ENCODE data around the gene RAD9B.
"Not testable (repeated sequence)": the region's sequence is repeated elsewhere in the genome, so short reads cannot be mapped to it uniquely, and the experiment has no call there.

The RAD9B gene

DNA sequence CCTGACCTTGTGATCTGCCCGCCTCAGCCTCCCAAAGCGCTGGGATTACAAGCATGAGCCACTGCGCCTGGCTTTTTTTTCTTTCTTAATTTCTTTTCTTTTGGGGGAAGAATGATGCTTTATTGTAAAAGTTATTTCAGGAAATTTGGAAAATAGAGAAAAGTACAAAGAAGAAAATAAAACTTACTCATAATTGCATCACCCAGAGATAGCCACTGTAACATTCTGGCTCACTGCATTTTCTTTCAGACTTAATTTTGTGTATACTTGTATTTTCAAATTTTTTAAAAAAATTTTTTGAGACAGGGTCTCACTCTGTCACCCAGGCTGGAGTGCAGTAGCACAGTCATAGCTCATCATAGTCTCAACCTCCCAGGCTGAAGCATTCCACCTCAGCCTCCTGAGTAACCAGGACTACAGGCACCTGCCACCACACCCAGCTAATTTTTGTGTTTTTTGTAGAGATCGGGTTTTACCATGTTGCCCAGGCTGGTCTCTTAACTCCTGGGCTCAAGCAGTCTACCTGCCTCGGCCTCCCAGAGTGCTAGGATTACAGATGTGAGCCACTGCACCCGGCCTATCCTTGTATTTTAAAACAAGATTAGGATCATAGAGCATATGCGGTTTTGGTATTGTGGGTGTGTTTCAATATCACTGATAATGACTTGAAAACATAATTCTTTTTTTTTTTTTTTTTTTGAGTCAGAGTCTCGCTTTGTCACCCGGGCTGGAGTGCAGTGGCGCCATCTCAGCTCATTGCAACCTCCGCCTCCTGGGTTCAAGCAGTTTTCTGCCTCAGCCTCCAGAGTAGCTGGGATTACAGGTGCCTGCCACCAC, 19.0 kb downstream of the RAD9B start:
- in situ Hi-C loops (cut with MboI; ENCODE audit: low sequenced_read_pairs), result not testable (repeated sequence)

DNA sequence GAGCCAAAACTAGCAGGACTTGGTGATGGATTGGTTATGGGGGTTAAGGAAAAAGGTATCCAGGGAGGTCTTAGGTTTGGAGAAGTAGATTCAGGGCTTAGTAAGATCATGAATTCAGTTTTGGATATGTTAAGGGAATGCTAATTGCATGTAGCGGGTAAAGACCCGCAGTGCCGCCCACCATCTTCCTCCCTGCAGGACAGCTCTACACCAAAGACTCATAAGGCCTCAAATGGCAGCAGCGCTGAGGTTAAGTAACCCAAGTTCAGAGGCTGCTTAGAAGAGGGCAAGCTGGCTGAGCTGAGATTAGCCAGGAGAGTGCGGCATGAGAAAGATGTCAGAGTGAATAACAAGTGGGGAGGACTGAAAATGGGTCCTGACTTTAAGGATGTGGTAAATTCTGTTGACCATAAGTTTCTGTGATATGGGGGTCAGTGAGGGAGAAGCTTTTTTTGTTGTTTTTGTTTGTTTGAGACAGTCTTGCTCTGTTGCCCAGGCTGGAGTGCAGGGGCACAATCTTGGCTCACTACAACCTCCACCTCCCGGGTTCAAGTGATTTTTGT, 26.2 kb downstream of the RAD9B start:
- in situ Hi-C loops (cut with MboI; ENCODE audit: low sequenced_read_pairs), result no loop called here

DNA sequence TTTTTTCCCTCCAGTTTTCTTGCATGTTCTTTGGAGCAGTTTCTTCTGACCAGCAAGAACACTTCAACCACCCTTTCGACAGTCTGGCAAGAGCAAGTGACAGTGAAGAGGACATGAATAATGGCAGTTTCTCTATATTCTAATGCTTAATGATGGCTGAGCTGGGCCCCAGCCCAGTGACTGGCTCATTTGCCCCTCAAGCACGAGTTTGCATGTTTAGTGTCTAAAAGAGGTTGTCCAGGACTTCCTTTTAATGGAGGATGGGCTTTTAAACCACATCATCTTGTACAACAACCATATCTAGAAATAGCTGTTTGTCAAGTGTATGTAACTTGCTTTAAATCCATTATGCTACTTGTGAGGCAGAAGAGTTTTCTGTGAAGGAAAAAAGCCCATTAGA, 28.4 kb downstream of the RAD9B start:
- in situ Hi-C loops (cut with MboI; ENCODE audit: low sequenced_read_pairs), result no loop called here

DNA sequence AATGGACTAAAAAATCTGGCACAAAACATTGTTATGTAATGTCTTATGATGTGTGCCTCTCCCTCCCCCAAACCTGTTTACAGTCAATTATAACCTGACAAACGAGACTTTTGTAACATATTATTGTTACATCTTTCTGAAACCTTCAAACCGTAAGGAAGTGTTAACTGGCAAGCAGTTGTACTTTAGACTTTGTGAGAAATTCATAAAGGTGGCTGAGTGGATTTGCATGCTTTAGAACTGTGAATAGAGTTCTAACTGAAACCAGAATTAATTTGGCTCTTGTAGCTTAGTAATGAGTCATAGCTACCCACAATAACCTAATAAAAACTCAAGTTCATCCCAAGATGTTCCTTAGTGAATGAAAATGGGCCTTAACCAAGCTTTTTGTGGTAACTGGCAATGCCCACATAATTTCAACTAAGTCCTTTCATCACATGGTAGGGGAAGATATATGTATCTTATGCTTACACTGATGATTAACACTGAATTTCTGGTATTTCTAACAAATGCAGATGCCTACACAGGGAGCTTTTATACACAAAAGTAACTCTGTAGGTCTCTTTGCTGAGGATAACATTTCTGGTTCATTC, 29.7 kb downstream of the RAD9B start:
- in situ Hi-C loops (cut with MboI; ENCODE audit: low sequenced_read_pairs), result no loop called here

DNA sequence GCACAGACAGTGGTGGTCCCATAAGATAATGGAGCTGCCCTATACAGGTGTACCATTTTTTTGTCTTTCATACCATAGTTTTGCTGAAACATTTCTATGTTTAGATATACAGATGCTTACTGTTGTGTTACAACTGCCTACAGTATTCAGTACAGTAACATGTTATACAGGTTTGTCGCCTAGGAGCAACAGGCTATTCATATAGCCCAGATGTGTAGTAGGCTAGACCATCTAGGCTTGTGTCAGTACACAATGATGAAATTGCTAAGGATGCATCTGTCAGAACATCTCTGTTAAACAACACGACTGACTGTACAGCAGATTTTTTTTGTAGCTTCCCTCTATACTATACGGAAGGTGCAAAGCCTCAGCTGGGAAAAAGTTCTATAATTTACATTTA, 30.5 kb downstream of the RAD9B start:
- in situ Hi-C loops (cut with MboI; ENCODE audit: low sequenced_read_pairs), result no loop called here

DNA sequence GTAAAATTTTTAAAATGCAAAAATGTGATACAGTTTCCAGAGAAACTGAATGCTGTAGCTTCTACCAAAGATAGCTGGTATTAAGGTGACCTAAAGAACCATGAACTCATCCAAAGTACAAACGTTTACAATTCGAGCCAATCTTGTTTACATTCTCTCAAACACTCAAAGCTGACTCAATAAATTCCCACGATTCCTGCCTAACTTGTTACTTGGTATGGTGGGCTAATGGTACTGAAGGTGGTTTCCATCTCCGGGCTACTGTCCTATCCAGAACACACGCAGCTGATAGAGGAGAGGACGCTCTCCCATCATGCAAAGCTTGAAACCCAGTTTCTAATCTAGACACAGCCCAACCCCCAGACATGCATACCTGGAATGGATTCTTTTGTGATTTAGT, 31.5 kb downstream of the RAD9B start:
- in situ Hi-C loops (cut with MboI; ENCODE audit: low sequenced_read_pairs), result no loop called here

DNA sequence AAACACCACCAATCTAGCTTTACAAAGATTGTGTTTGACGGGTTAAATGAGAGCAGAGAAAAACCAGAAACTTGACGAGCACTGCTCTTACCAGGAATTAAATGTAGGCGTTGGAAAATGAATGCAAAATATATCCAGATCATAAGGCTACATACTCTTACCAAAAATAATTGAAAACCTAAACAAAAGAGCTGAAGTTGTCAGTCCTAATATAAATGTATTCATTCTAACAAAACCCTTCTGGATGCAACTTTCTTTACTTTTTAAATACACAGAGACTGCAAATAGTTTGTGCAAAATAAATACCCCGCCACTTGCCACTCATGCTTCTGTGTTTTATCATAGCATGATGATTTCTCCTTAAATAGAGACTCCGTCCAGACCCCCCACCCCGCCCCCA, 32.7 kb downstream of the RAD9B start:
- in situ Hi-C loops (cut with MboI; ENCODE audit: low sequenced_read_pairs), result no loop called here

DNA sequence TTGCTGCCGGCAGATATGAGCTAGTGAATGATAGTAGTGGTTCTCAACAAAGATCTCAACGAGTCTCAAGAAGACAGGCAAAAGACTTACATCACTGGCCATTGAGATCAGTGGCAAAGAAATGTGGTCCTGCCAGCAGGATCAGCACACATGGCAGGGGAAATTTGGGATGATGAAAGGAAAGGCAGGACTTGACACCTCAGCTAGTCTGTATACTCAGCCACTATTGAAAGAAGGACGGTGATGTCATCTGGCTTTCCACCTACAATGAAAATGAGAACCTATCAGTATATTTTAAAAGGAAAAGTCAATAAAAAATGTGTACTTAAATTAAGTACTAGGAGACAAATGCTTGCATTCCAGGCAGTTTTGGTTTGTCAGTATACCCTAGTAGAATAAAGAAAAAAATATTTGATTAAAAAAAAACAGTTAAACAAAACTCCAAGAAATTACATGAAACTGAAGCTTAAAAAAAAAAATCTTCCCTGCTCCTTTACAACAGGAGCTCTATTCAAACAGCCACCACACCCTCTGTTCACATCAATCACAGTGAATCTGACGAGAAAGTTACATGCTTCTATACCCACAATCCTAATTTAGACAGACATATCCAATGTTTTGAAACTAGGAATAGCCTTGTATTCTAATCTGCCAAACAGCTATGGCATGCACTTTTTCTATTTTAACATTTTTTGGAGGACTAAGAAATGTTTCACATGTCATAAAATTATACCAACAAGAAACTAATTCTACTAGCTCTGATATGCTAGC, 34.9 kb downstream of the RAD9B start:
- in situ Hi-C loops (cut with MboI; ENCODE audit: low sequenced_read_pairs), result no loop called here

DNA sequence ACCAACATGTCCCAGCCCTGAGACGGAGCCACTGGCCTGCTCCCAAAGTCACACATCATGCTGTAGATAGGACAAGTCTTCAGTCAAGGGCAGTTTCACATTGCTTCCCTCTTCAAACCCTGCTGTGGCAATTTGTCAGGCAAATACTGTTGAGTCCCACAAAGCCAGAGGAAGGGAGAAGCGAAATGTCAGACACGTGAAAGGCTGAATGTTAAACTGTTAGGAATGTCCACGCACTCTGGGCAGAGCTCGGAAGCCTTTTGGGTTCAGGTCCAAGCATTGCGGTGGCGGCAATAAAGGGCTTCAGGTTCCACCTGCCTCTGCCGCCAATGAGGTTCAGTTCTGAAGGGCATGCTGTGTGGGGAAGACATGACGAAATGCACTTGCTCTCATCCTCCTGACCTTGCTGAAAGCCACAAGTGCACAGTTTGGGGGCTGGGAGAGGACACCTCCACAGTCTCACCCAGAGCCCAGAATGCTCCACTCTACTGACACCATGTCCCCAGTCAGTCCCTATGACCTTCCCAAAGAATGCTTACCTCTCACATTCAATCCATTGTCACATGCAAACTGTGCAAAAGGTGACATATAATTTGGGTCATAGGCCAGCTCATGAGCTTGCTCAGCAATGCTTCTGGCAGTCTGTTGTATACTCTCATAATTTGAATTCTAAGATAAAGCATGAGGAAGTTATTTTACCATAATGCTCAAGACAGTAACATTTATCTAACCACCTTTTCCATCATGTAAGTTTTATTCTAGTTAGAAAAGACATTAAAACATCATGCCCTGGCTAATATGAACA, 35.7 kb downstream of the RAD9B start:
- in situ Hi-C loops (cut with MboI; ENCODE audit: low sequenced_read_pairs), result no loop called here

DNA sequence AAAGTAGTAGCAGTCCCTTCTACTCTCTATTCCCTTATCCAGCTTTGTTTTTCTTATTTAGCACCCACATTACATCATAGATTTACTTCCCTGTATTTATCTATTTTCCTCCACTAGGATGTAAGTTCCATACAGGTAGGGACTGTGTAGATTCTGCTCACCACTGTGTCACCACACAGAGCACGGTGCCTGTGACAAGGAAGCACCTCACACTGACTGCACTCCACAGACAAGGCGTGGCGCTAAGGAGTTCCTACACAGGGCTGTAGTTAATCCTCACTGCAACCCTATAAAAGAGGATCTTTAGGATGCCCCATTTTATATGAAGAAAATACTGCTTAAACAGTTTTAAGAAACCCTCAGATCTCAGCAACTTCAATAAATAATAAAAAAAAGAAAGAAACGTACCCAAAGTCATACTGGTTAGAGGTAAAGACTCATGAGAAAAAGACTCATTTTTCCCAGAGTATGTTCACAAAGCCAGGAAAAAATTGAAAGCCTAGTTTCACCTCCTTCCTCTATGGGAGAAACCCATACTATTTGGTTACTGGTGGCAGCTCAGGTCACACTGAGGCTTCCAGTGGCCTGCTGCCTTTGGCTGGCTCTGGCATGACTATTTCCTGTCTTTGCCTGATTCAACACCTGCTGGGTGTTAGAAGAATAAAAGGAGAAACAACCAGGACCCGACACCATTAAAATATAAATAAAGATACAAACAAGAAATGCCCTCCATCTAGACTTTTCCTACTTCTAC, 36.9 kb downstream of the RAD9B start:
- in situ Hi-C loops (cut with MboI; ENCODE audit: low sequenced_read_pairs), result no loop called here

DNA sequence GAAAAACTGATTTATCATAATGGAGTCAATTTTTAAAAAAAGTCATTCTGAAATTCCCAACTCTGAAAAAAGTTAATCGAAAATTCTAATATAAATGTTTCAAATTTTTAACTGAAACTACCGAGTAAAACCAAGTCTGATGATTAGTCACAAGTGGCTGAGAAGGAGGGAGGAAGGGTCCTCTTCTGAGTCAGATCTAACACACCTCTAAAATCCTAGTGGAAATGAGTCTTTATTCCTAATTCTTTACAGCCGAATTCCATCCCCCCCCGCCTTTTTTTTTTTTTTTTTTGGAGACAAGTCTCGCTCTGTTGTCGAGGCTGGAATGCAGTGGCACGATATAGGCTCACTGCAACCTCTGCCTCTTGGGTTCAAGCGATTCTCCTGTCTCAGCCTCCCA, 37.9 kb downstream of the RAD9B start:
- in situ Hi-C loops (cut with MboI; ENCODE audit: low sequenced_read_pairs), result no loop called here

DNA sequence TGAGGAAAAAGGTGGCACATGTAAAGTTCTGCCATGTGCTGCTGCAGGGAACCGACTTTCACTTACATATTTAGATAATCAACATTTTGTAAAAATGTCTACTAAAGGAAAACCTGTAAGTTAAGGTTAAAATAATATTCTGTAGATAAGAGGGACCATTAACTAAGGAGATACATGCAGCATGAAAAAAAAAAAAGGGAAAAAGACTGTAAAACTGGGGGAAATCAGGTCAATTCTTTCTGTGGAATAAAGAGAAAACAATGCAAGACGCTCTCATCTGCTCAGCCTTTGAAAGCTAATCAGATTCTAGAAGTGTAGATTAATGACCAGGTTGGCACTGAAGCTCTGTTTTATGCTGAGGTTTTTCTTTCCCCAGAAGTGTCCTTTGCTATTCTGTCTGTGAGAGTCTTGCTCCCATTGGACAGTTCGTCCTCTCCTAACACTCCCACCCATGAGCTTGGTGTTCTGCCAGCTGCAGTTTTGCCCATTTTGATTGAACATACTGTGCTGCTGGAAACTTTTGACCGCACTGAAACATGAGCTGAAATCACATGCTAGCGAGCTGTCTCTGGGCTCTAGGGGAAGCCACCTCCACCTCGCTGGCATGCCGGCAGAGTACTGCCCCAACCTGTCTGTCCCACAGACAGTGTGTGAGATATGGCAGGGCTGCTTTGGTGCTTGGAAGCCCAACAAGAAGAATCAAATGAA, 41.3 kb downstream of the RAD9B start:
- in situ Hi-C loops (cut with MboI; ENCODE audit: low sequenced_read_pairs), result no loop called here

DNA sequence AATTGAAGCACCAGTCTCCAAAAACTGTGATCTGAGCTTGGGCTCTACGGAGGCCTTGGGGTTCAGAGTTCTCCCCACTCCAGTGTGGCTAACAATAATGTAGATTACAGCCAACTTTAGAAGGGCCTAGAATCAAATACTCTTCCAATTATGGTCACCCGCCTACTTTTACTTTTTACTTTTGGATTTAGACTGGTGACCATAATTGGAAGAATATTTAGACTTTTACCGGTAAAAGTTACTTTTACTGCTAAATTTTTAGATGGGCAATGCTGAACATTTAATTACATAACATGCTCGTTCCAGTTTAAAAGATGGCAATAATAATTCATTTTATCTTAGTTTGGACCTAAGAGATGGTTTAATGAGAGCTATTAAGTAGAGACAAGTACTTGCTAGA, 41.8 kb downstream of the RAD9B start:
- in situ Hi-C loops (cut with MboI; ENCODE audit: low sequenced_read_pairs), result no loop called here

DNA sequence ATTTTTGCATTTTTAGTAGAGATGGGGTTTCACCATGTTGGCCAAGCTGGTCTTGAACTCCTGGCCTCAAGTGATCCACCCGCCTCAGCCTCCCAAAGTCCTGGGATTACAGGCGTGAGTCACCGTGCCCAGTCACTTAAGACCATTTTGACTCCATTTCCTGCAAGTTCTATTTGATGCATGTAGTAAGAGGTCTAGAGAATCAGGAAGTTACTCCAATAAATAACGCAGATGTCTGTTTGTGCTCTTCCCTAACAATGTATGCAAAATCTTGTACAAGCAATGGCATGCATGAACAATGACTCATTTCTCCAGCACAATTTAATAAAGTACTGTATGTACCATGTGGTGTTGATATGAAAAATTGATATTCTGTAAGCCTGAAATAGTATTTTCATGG, 43.1 kb downstream of the RAD9B start:
- in situ Hi-C loops (cut with MboI; ENCODE audit: low sequenced_read_pairs), result not testable (repeated sequence)

DNA sequence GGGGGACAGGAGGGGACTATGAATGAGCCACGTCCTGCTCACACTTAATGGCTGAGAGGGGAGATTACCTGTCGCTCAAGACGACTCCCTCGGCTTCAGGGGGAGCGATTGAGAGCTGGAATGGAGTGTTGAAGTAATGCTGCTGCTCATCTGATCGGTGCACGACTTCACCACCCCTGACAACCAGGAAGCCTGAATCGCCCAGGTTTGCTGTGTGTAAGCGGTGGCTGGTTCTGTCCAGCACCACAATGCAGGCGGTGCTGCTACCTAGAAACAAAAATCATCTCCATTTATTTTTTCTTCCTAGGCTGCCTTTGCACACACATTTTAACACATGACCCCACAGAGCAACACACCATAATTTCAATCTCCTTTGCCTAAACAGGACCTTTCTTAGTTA, 43.7 kb downstream of the RAD9B start:
- in situ Hi-C loops (cut with MboI; ENCODE audit: low sequenced_read_pairs), result no loop called here

DNA sequence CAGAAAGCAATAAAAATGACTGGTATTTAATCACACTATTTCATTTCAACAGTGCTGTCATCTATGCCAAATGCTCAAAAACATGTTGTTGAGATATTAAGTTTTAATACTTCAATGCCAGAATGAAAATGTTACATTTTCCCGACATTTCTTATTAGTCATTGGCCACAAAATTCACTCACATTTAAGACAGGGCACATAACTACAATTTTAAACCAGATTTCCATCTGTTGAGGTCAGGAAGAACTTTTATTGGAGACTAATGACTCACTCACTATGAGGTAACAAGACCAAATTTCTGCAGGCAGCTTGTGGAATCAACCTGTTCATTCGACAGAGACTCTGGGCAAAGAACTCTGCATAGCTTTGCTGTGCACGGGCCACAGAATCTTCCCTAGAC, 44.2 kb downstream of the RAD9B start:
- in situ Hi-C loops (cut with MboI; ENCODE audit: low sequenced_read_pairs), result no loop called here

DNA sequence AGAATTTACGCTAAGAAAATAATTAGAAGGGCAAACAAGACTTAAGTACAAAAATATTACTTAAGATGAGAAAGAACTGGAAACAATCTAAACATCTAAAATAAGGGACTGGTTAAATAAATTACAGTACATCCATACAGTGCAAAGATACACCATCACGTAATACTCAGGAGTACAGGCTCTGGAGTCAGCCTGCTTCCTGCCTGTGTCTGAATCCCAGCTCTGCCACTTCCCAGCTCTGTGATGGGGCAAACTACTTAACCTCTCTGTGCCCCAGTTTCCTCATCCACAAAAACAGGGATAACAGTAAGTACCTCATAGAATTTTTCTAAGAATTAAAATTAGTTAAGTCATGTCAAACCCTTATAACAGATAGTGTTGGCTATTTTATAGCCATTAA, 45.0 kb downstream of the RAD9B start:
- in situ Hi-C loops (cut with MboI; ENCODE audit: low sequenced_read_pairs), result no loop called here

DNA sequence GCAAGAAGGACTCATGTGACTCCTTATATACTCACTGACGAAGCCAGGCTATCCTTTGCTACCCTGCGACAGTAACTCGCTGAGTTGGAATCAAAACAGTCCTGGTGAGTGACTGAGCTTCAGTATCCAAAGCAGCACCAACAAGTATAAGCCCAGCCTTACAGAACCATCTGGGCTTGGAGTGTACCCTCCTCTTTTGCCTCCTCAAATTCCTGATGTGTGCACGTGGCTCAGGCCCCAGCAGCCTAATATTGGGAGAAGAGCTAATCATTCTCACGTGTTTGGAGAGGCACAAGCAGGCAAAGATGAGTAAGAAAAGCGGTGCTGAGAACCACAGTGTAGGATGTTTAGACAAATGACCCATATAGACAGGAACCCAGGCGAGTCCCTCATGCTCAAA, 46.5 kb downstream of the RAD9B start:
- in situ Hi-C loops (cut with MboI; ENCODE audit: low sequenced_read_pairs), result no loop called here

DNA sequence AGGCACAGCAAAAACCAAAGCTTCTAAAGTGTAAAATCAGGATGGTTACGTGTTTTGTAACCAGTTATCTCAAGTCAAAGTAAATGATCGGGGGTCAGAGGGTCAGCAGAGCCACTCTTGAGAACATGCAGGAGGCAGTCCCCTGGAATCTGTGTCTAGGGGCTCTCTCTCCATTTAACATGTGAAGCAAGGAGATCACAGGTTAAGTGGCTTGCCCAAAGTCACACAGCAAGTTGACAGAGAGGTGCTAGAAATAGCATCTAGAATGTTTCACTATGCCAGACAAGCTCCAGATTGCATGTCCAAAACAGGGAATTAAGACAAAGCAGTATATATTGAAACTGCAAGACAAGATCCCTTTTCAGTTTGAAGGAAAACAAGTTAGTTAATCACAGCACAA, 47.6 kb downstream of the RAD9B start:
- in situ Hi-C loops (cut with MboI; ENCODE audit: low sequenced_read_pairs), result no loop called here

DNA sequence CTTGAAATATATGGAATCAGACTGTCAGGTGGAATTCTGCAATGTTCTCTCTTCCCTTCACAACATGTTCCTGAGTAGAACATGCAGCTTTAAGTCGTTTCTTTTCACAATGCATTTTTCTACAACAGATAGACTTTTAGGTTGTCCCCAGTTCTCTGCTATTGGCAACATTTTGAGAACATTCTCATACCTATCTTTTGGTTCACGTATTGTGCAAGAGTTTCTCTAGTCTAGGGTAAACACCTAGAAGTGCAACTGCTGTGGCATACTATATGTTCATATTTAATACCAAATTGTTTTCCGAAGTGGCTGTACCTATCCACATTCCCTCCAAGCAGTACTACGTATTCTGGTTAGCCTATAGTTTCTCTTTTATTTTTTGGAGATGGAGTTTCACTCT, 48.9 kb downstream of the RAD9B start:
- in situ Hi-C loops (cut with MboI; ENCODE audit: low sequenced_read_pairs), result no loop called here

Measured in HL-60/S4 treated with retinoic acid at 250 ng/mL for 4 days and 3 days (cell line).